ENCODE results near the gene EEFSEC.

DNA sequence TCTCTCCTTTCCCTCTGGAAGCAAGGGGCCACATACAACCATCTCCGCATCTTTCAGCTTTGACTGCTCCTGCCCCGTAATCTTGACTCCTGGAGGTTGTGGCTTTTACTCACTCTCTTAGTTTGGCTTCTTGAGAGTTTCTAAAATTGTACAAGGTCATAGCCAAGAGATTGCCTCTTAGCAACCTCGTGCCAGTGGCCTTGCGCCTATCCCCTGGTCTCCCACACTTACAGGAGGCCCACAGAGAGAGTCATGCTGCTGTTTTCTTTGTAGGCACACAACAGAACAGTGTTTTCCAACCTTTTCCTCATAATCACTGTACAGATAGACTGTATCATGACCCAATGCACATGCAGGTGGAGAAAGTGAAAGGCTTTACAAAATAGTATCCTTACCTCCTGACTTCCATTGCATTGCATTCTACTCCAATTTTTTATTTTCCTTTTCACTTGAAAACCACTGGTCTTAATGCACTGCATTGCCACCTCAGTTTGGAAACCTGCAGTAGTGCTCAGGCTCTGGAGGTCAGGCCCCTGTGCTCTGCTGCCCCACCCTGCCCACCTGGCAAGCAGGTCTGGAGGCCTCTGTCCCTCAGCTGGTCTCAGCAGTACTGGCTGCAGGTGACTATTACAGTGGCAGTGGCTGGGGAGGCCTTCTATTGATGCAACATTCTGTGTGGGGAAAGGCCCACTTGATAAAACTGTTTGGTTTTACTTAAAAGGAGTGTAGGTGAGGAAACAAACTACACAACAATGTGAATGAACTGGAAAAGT lies 157.2 kb downstream of the EEFSEC start:
- TF ChIP-seq, protein P1, sequence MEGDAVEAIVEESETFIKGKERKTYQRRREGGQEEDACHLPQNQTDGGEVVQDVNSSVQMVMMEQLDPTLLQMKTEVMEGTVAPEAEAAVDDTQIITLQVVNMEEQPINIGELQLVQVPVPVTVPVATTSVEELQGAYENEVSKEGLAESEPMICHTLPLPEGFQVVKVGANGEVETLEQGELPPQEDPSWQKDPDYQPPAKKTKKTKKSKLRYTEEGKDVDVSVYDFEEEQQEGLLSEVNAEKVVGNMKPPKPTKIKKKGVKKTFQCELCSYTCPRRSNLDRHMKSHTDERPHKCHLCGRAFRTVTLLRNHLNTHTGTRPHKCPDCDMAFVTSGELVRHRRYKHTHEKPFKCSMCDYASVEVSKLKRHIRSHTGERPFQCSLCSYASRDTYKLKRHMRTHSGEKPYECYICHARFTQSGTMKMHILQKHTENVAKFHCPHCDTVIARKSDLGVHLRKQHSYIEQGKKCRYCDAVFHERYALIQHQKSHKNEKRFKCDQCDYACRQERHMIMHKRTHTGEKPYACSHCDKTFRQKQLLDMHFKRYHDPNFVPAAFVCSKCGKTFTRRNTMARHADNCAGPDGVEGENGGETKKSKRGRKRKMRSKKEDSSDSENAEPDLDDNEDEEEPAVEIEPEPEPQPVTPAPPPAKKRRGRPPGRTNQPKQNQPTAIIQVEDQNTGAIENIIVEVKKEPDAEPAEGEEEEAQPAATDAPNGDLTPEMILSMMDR (conservative IDR thresholded peaks at IDR 0.05; ENCODE audit: low read length), result no peak
- no peak for TF ChIP-seq EZH2phosphoT487 (IDR thresholded peaks at IDR 0.05; ENCODE audit: borderline replicate concordance, low read depth, low read length)

All from OCI-LY7 (cell line).